ENCODE measurements around the gene TCAF1.
A peak's percentile ranks its signal among the peaks of the same experiment; 100 is the strongest.

Gene TCAF1

GRCh38 chr7:143905509-143905908 lies 3.5 kb upstream of the TCAF1 start:
- DNase-seq = no peak
- Histone ChIP-seq H3K4me1 (ENCODE audit: control insufficient read depth, insufficient read depth, low read length, poor library complexity, severe bottlenecking) (no peaks in the 10 kb centered on the region), H3K4me3 (ENCODE audit: insufficient read depth, low read depth, low read length, poor library complexity, severe bottlenecking) (no peak overlapping the region), H3K27me3 (replicated peaks; ENCODE audit: control insufficient read depth, insufficient read depth, low read length, poor library complexity, severe bottlenecking) (no peaks in the 10 kb centered on the region), H3K36me3 (ENCODE audit: control insufficient read depth, insufficient read depth, low read length) (no peaks in the 10 kb centered on the region), H3K9me3 (ENCODE audit: control insufficient read depth, low read length) (no peaks in the 10 kb centered on the region), H3K27ac (ENCODE audit: insufficient read depth, low read length, poor library complexity, severe bottlenecking) (no peak overlapping the region)

DNA sequence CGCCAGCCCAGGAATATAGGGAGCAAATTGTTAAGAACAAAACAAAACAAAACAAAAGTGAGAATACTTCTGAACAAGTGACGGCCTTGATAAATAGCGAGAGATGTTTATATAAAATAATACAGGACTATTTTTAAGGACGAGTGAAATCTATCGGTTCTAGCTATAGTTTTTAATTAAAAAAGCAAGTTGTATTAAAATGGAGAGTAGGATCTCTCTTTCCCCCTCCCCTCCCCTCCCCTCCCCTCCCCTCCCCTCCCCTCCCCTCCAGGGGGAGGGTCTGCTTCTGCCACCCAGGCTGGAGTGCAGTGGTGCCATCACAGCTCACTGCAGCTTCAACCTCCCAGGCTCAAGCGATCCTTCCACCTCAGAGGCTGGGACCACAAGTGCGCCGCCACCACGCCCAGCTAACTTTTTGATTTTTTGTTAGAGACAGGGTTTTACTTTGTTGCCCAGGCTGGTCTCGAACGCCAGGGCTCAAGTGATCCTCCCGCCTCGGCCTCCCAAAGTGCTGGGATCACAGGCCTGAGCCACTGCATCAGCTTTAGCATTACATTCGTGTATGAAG lies 440 bp upstream of the TCAF1 start:
- Histone ChIP-seq H3K9me3 (ENCODE audit: control insufficient read depth, low read length) (no peaks in the 10 kb centered on the region), H3K4me1 (ENCODE audit: control insufficient read depth, insufficient read depth, low read length, poor library complexity, severe bottlenecking) (no peaks in the 10 kb centered on the region), H3K4me3 (ENCODE audit: insufficient read depth, low read depth, low read length, poor library complexity, severe bottlenecking) (peak overlapping the region; percentile 60), H3K27me3 (replicated peaks; ENCODE audit: control insufficient read depth, insufficient read depth, low read length, poor library complexity, severe bottlenecking) (no peaks in the 10 kb centered on the region), H3K27ac (ENCODE audit: insufficient read depth, low read length, poor library complexity, severe bottlenecking) (peak overlapping the region; percentile 64), H3K36me3 (ENCODE audit: control insufficient read depth, insufficient read depth, low read length) (no peaks in the 10 kb centered on the region)
- DNase-seq = no peak

DNA sequence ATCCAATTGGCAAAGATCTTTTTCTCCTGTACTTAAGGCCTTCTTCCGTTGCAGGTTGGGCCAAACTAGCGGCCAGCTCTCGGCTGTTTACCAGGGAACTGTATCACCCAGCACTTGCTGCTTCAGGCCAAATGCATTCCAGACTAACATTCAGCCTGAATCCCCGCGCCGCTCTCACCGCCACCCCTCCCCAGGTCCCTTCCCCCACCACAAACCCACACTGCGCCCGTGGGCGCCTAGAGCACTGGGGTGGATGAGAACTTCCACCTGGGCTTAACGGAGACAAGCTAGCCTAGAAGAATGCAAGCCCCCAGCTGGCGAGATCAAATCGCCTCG lies 676 bp downstream of the TCAF1 start:
- Histone ChIP-seq H3K4me1 (ENCODE audit: control insufficient read depth, insufficient read depth, low read length, poor library complexity, severe bottlenecking) (no peaks in the 10 kb centered on the region), H3K36me3 (ENCODE audit: control insufficient read depth, insufficient read depth, low read length) (no peaks in the 10 kb centered on the region), H3K9me3 (ENCODE audit: control insufficient read depth, low read length) (no peaks in the 10 kb centered on the region), H3K27me3 (replicated peaks; ENCODE audit: control insufficient read depth, insufficient read depth, low read length, poor library complexity, severe bottlenecking) (no peaks in the 10 kb centered on the region), H3K27ac (ENCODE audit: insufficient read depth, low read length, poor library complexity, severe bottlenecking) (peak overlapping the region; percentile 64), H3K4me3 (ENCODE audit: insufficient read depth, low read depth, low read length, poor library complexity, severe bottlenecking) (peak overlapping the region; percentile 60)
- DNase-seq = no peak

DNA sequence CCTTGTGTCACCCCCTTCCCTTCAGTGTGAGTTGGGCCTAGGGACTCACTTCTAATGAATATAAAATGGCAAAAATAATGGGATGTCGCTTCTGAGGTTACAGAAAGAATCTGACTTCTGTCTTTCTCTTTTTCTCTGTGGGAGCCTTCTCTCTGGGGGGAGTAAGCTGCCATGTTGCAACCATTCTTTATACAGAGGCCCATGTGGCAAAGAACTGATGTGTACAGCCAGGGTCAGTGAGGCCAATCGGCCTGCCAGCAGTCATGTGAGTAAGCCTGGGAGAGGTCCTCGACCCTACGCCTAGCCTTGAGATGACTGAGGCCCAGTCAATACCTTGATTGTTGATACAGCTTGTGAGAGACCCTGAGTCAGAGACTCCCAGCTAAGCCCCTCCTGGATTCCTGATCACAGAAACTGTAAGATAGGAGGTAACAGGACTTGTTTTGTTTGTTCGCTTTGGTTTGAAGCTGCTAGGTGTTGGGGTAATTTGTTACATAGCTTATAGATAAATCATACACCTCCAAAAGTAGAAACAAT lies 1.7 kb downstream of the TCAF1 start:
- no peaks in the 10 kb centered on the region for H3K36me3 ChIP-seq (ENCODE audit: control insufficient read depth, insufficient read depth, low read length)
- H3K9me3 ChIP-seq (ENCODE audit: control insufficient read depth, low read length) = no peaks in the 10 kb centered on the region
- no peaks in the 10 kb centered on the region for H3K27me3 ChIP-seq (replicated peaks; ENCODE audit: control insufficient read depth, insufficient read depth, low read length, poor library complexity, severe bottlenecking)
- DNase-seq = no peak
- H3K4me3 ChIP-seq (ENCODE audit: insufficient read depth, low read depth, low read length, poor library complexity, severe bottlenecking) = no peak overlapping the region
- H3K27ac ChIP-seq (ENCODE audit: insufficient read depth, low read length, poor library complexity, severe bottlenecking) = no peak overlapping the region
- no peaks in the 10 kb centered on the region for H3K4me1 ChIP-seq (ENCODE audit: control insufficient read depth, insufficient read depth, low read length, poor library complexity, severe bottlenecking)

DNA sequence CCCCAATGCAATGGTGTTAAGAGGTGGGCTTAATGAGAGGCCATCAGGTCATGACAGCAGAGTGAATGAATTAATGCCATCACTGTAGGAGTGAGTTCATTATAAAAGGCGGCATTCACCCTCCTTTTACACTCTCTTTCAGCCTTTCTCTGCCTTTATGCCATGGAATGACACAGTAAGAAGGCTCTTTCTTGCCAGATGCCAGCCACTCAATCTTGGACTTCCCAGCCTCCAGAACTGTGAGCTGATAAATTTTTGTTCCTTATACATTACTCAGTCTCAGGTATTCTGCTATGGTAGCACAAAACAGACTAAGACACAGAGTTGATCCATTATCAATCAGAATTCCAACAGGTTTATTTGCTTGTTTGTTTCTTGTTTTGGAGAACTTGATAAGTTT lies 3.2 kb downstream of the TCAF1 start:
- Histone ChIP-seq H3K27ac (ENCODE audit: insufficient read depth, low read length, poor library complexity, severe bottlenecking) (no peak overlapping the region), H3K4me1 (ENCODE audit: control insufficient read depth, insufficient read depth, low read length, poor library complexity, severe bottlenecking) (no peaks in the 10 kb centered on the region), H3K27me3 (replicated peaks; ENCODE audit: control insufficient read depth, insufficient read depth, low read length, poor library complexity, severe bottlenecking) (no peaks in the 10 kb centered on the region), H3K9me3 (ENCODE audit: control insufficient read depth, low read length) (no peaks in the 10 kb centered on the region), H3K4me3 (ENCODE audit: insufficient read depth, low read depth, low read length, poor library complexity, severe bottlenecking) (no peak overlapping the region), H3K36me3 (ENCODE audit: control insufficient read depth, insufficient read depth, low read length) (no peaks in the 10 kb centered on the region)
- DNase-seq = no peak

- Histone ChIP-seq H3K27ac (ENCODE audit: insufficient read depth, low read length, poor library complexity, severe bottlenecking) (no peak overlapping the region), H3K27me3 (replicated peaks; ENCODE audit: control insufficient read depth, insufficient read depth, low read length, poor library complexity, severe bottlenecking) (no peaks in the 10 kb centered on the region), H3K4me3 (ENCODE audit: insufficient read depth, low read depth, low read length, poor library complexity, severe bottlenecking) (no peak overlapping the region), H3K36me3 (ENCODE audit: control insufficient read depth, insufficient read depth, low read length) (no peaks in the 10 kb centered on the region), H3K4me1 (ENCODE audit: control insufficient read depth, insufficient read depth, low read length, poor library complexity, severe bottlenecking) (no peaks in the 10 kb centered on the region), H3K9me3 (ENCODE audit: control insufficient read depth, low read length) (no peaks in the 10 kb centered on the region)
- no peak for DNase-seq
Observed at GRCh38 chr7:143896667-143897066, 5.3 kb downstream of the TCAF1 start.

GRCh38 chr7:143892527-143893300 lies 9.3 kb downstream of the TCAF1 start:
- no peak for DNase-seq
- H3K4me1 ChIP-seq (ENCODE audit: control insufficient read depth, insufficient read depth, low read length, poor library complexity, severe bottlenecking) = no peaks in the 10 kb centered on the region
- H3K27me3 ChIP-seq (replicated peaks; ENCODE audit: control insufficient read depth, insufficient read depth, low read length, poor library complexity, severe bottlenecking) = no peaks in the 10 kb centered on the region
- no peaks in the 10 kb centered on the region for H3K36me3 ChIP-seq (ENCODE audit: control insufficient read depth, insufficient read depth, low read length)
- no peak overlapping the region for H3K27ac ChIP-seq (ENCODE audit: insufficient read depth, low read length, poor library complexity, severe bottlenecking)
- no peaks in the 10 kb centered on the region for H3K9me3 ChIP-seq (ENCODE audit: control insufficient read depth, low read length)
- no peak overlapping the region for H3K4me3 ChIP-seq (ENCODE audit: insufficient read depth, low read depth, low read length, poor library complexity, severe bottlenecking)

- no peak overlapping the region for H3K27ac ChIP-seq (ENCODE audit: insufficient read depth, low read length, poor library complexity, severe bottlenecking)
- no peak for DNase-seq
- no peak overlapping the region for H3K4me3 ChIP-seq (ENCODE audit: insufficient read depth, low read depth, low read length, poor library complexity, severe bottlenecking)
- H3K36me3 ChIP-seq (ENCODE audit: control insufficient read depth, insufficient read depth, low read length) = no peaks in the 10 kb centered on the region
- H3K27me3 ChIP-seq (replicated peaks; ENCODE audit: control insufficient read depth, insufficient read depth, low read length, poor library complexity, severe bottlenecking) = no peaks in the 10 kb centered on the region
- no peaks in the 10 kb centered on the region for H3K4me1 ChIP-seq (ENCODE audit: control insufficient read depth, insufficient read depth, low read length, poor library complexity, severe bottlenecking)
- H3K9me3 ChIP-seq (ENCODE audit: control insufficient read depth, low read length) = no peaks in the 10 kb centered on the region
Observed at GRCh38 chr7:143891457-143891856, 10.5 kb downstream of the TCAF1 start.

DNA sequence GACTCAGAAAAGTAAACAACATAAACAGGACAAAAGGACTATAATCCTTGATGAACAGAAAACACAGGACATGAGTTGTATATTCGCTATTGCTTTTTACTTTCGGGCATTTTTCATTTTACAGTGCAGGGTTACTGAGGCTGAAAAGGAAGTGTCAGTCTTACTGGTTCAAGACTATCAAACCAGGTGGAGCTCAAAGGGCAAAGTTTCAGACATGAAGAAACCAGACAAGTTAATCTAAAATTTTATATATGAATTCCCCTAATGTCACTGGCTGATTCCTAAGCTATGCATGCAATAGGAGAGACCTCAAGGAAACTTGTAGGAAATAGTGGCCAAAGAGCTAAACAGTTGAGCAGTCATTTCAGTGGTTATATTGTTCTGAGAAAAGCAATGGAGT lies 11.4 kb downstream of the TCAF1 start:
- Histone ChIP-seq H3K9me3 (ENCODE audit: control insufficient read depth, low read length) (no peaks in the 10 kb centered on the region), H3K36me3 (ENCODE audit: control insufficient read depth, insufficient read depth, low read length) (no peaks in the 10 kb centered on the region), H3K27ac (ENCODE audit: insufficient read depth, low read length, poor library complexity, severe bottlenecking) (no peak overlapping the region), H3K4me1 (ENCODE audit: control insufficient read depth, insufficient read depth, low read length, poor library complexity, severe bottlenecking) (no peaks in the 10 kb centered on the region), H3K27me3 (replicated peaks; ENCODE audit: control insufficient read depth, insufficient read depth, low read length, poor library complexity, severe bottlenecking) (peaks cover 6% of the 10 kb centered on the region), H3K4me3 (ENCODE audit: insufficient read depth, low read depth, low read length, poor library complexity, severe bottlenecking) (no peak overlapping the region)
- no peak for DNase-seq

DNA sequence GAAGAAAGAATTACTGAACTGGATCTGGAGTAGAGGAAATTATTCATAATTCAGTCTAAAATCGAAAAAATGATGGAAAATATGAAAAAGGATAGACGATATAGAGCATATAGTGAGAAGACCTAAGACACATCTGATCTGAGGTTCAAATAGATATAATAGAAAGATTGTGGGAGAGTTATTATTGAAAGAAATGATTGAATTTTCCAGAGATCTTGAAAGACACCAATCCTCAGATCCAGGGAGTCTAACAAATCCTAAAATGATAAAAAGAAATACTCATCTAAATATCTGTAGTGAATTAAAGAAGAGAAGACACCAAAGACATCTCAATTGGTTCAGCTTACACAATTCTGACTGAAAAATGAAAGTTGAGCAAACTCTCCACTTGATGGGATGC lies 12.9 kb downstream of the TCAF1 start:
- H3K36me3 ChIP-seq (ENCODE audit: control insufficient read depth, insufficient read depth, low read length) = no peaks in the 10 kb centered on the region
- H3K27ac ChIP-seq (ENCODE audit: insufficient read depth, low read length, poor library complexity, severe bottlenecking) = no peak overlapping the region
- no peaks in the 10 kb centered on the region for H3K9me3 ChIP-seq (ENCODE audit: control insufficient read depth, low read length)
- peaks cover 12% of the 10 kb centered on the region for H3K27me3 ChIP-seq (replicated peaks; ENCODE audit: control insufficient read depth, insufficient read depth, low read length, poor library complexity, severe bottlenecking)
- no peak for DNase-seq
- no peak overlapping the region for H3K4me3 ChIP-seq (ENCODE audit: insufficient read depth, low read depth, low read length, poor library complexity, severe bottlenecking)
- peaks cover 5% of the 10 kb centered on the region for H3K4me1 ChIP-seq (ENCODE audit: control insufficient read depth, insufficient read depth, low read length, poor library complexity, severe bottlenecking)

Data from effector memory CD4-positive, alpha-beta T cell (primary cell).